ENCODE data around the gene MT1G.

DNA sequence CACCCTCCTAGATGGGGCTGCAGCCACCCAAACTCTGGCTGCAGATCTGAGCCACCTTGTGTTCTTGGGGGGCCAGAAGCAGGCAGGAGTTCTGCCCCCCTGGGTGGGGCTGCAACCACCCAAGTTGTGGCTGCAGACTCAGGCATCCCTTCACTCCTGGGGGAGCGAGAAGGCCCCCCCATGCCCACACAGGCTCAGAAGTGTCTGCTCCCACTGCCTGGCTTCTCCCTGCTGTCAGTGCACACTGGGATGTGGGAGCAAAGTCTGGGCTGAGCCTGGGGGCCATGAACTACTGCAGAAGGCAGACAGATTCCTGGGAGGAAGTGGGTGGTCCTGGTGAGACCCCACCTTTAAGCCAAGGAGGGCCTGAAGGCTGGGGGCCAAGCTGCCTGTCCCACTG lies 27.4 kb upstream of the MT1G start:
- TF ChIP-seq, protein P1, sequence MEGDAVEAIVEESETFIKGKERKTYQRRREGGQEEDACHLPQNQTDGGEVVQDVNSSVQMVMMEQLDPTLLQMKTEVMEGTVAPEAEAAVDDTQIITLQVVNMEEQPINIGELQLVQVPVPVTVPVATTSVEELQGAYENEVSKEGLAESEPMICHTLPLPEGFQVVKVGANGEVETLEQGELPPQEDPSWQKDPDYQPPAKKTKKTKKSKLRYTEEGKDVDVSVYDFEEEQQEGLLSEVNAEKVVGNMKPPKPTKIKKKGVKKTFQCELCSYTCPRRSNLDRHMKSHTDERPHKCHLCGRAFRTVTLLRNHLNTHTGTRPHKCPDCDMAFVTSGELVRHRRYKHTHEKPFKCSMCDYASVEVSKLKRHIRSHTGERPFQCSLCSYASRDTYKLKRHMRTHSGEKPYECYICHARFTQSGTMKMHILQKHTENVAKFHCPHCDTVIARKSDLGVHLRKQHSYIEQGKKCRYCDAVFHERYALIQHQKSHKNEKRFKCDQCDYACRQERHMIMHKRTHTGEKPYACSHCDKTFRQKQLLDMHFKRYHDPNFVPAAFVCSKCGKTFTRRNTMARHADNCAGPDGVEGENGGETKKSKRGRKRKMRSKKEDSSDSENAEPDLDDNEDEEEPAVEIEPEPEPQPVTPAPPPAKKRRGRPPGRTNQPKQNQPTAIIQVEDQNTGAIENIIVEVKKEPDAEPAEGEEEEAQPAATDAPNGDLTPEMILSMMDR (IDR thresholded peaks at IDR 0.05), result no peak
- no peak for TF ChIP-seq HDAC2 (IDR thresholded peaks at IDR 0.05)
- no peak for TF ChIP-seq RCOR1 (IDR thresholded peaks at IDR 0.05; ENCODE audit: low read depth, low read length)
- TF ChIP-seq EP300 (IDR thresholded peaks at IDR 0.05), result no peak
- TF ChIP-seq MAZ (IDR thresholded peaks at IDR 0.05; ENCODE audit: borderline replicate concordance, low read depth, low read length), result no peak
- TF ChIP-seq RFX5 (IDR thresholded peaks at IDR 0.05), result no peak
- no peak for TF ChIP-seq RARB (CRISPR knock-in tag; IDR thresholded peaks at IDR 0.05)
- no peak for TF ChIP-seq CEBPB (IDR thresholded peaks at IDR 0.05)
- TF ChIP-seq EHMT2 (IDR thresholded peaks at IDR 0.05; ENCODE audit: low read depth), result no peak
- no peak for TF ChIP-seq NFE2L2 (conservative IDR thresholded peaks at IDR 0.05; ENCODE audit: low read length)
- no peak for TF ChIP-seq CHD4 (IDR thresholded peaks at IDR 0.05; ENCODE audit: borderline replicate concordance)

Data from A549 (cell line).